ENCODE results near the gene FAT1.

The FAT1 gene

GRCh38 chr4:186630128-186630527 lies 93.5 kb downstream of the FAT1 start:
- H3K27ac ChIP-seq = no peak overlapping the region
- no peak for TF ChIP-seq CTCF (conservative IDR thresholded peaks at IDR 0.05)
- TF ChIP-seq ZFX (IDR thresholded peaks at IDR 0.05) = no peak

- no peak overlapping the region for H3K27ac ChIP-seq
These were observed 95.5 kb downstream of the FAT1 start for GRCh38 chr4:186628058-186628711.

GRCh38 chr4:186627226-186627865 lies 96.3 kb downstream of the FAT1 start:
- TF ChIP-seq ZFX (IDR thresholded peaks at IDR 0.05) (no peak), CTCF (conservative IDR thresholded peaks at IDR 0.05) (no peak)
- H3K27ac ChIP-seq = no peak overlapping the region

More at GRCh38 chr4:186628058-186628711, 95.5 kb downstream of the FAT1 start:
- TF ChIP-seq CTCF (conservative IDR thresholded peaks at IDR 0.05) (no peak), ZFX (IDR thresholded peaks at IDR 0.05) (no peak)

GRCh38 chr4:186624951-186625350 lies 98.7 kb downstream of the FAT1 start:
- no peak overlapping the region for H3K27ac ChIP-seq
- TF ChIP-seq CTCF (conservative IDR thresholded peaks at IDR 0.05) (no peak), ZFX (IDR thresholded peaks at IDR 0.05) (no peak)

GRCh38 chr4:186623546-186623945 lies 100.1 kb downstream of the FAT1 start:
- no peak for TF ChIP-seq CTCF (conservative IDR thresholded peaks at IDR 0.05)
- no peak overlapping the region for H3K27ac ChIP-seq

GRCh38 chr4:186622788-186623464 lies 100.7 kb downstream of the FAT1 start:
- TF ChIP-seq CTCF (conservative IDR thresholded peaks at IDR 0.05) = no peak
- no peak for TF ChIP-seq ZFX (IDR thresholded peaks at IDR 0.05)
- H3K27ac ChIP-seq = no peak overlapping the region

GRCh38 chr4:186621959-186622553 lies 101.6 kb downstream of the FAT1 start:
- H3K27ac ChIP-seq = no peak overlapping the region
- no peak for TF ChIP-seq ZFX (IDR thresholded peaks at IDR 0.05)
- TF ChIP-seq CTCF (conservative IDR thresholded peaks at IDR 0.05) = no peak

All from C4-2B (cell line).